ENCODE data around the gene MAST3. TPM values are rescaled to one million over a fixed set of nuclear protein-coding genes. Genes with fewer than 3 reads are reported as not detected.

Gene MAST3
- total and polyA plus RNA-seq, 2 of the 8 experiments (the other 6 are each of a cell fraction or from before 2014, with no cell fraction given) = 3.4 to 9.0 TPM

- TF ChIP-seq RAD21 (IDR thresholded peaks at IDR 0.05 in 1 of 2, conservative IDR thresholded peaks at IDR 0.05 in 1 of 2; ENCODE audit: low read depth in 2 of 2, low read length in 2 of 2) = 0 out of 4 replicates have a peak, but pooled peaks of 1 of the 2 experiments have one; percentile 28
- no peak for TF ChIP-seq KDM1A (IDR thresholded peaks at IDR 0.05; ENCODE audit: borderline replicate concordance, low read length)
- no peak for TF ChIP-seq SAP30 (IDR thresholded peaks at IDR 0.05; ENCODE audit: insufficient read depth, insufficient replicate concordance, low read length)
- peak in 1 of 2 experiments; percentile 43; a peak in 1 of 3 replicates for TF ChIP-seq POLR2A (IDR thresholded peaks at IDR 0.05; ENCODE audit: control extremely low read depth in 1 of 2, low read depth in 2 of 2, low read length in 2 of 2)
- no peak for TF ChIP-seq EP300 (IDR thresholded peaks at IDR 0.05; ENCODE audit: borderline replicate concordance in 1 of 2, low read depth in 2 of 2, low read length in 2 of 2)
Measured at GRCh38 chr19:18160971-18161635, 63.5 kb downstream of the MAST3 start (continued).

Data from H1 (cell line).